ENCODE results near the gene NFASC.
A peak's percentile ranks its signal among the peaks of the same experiment; 100 is the strongest.

Gene NFASC

GRCh38 chr1:205025239-205025638 lies 154.6 kb downstream of the NFASC start:
- Histone ChIP-seq H3K27me3 (replicated peaks in 2 of 5; ENCODE audit: control insufficient read depth in 4 of 5, insufficient read depth in 5 of 5, low read length in 4 of 5) (peaks cover 0 to 6% (median 0%) of the 10 kb centered on the region in 5 experiments), H3K9me3 (ENCODE audit: control extremely low read depth in 1 of 5, control insufficient read depth in 4 of 5, insufficient read depth in 2 of 5, low read depth in 1 of 5, low read length in 4 of 5) (no peaks in the 10 kb centered on the region), H3K4me1 (ENCODE audit: control extremely low read depth in 1 of 4, control insufficient read depth in 4 of 4, insufficient read depth in 4 of 4, low read length in 3 of 4) (no peaks in the 10 kb centered on the region), H3K27ac (ENCODE audit: insufficient read depth in 1 of 2, low read depth in 1 of 2, low read length in 2 of 2, poor library complexity in 1 of 2, severe bottlenecking in 2 of 2) (no peak overlapping the region), H3K36me3 (ENCODE audit: control insufficient read depth in 4 of 4, insufficient read depth in 4 of 4, low read length in 3 of 4) (no peaks in the 10 kb centered on the region), H3K4me3 (ENCODE audit: control insufficient read depth in 1 of 7, extremely low read depth in 1 of 7, insufficient read depth in 4 of 7, low read depth in 2 of 7, low read length in 6 of 7) (no peak overlapping the region)
- 94% methylated on average over 9 of the region's 16 CpGs for WGBS (ENCODE audit: insufficient coverage)
- ChIA-PET POLR2A (no interaction called here), CTCF (interaction anchor here (1.0 to 1.4 kb wide), 3 partner anchors 10 to 19 kb away, joined by 3 to 4 read pairs (median 3); partner anchors contain the start of gene CNTN2)
- DNase-seq: no peak

GRCh38 chr1:205026181-205026580 lies 155.5 kb downstream of the NFASC start:
- WGBS (ENCODE audit: insufficient coverage): 88% methylated on average over 6 of the region's 6 CpGs
- CTCF ChIA-PET: interaction anchor here (1.2 kb wide), 1 partner anchor 16 kb away, joined by 3 read pairs; the partner anchor contains the start of gene CNTN2
- no peaks in the 10 kb centered on the region for H3K36me3 ChIP-seq (ENCODE audit: control insufficient read depth in 4 of 4, insufficient read depth in 4 of 4, low read length in 3 of 4)
- H3K27ac ChIP-seq (ENCODE audit: insufficient read depth in 1 of 2, low read depth in 1 of 2, low read length in 2 of 2, poor library complexity in 1 of 2, severe bottlenecking in 2 of 2): no peak overlapping the region
- POLR2A ChIA-PET: no interaction called here
- no peaks in the 10 kb centered on the region for H3K4me1 ChIP-seq (ENCODE audit: control extremely low read depth in 1 of 4, control insufficient read depth in 4 of 4, insufficient read depth in 4 of 4, low read length in 3 of 4)
- H3K9me3 ChIP-seq (ENCODE audit: control extremely low read depth in 1 of 5, control insufficient read depth in 4 of 5, insufficient read depth in 2 of 5, low read depth in 1 of 5, low read length in 4 of 5): no peaks in the 10 kb centered on the region
- H3K4me3 ChIP-seq (ENCODE audit: control insufficient read depth in 1 of 7, extremely low read depth in 1 of 7, insufficient read depth in 4 of 7, low read depth in 2 of 7, low read length in 6 of 7): no peak overlapping the region
- no peak for DNase-seq
- H3K27me3 ChIP-seq (replicated peaks in 2 of 5; ENCODE audit: control insufficient read depth in 4 of 5, insufficient read depth in 5 of 5, low read length in 4 of 5): peaks cover 0 to 6% (median 0%) of the 10 kb centered on the region in 5 experiments

- Histone ChIP-seq H3K27ac (ENCODE audit: insufficient read depth in 1 of 2, low read depth in 1 of 2, low read length in 2 of 2, poor library complexity in 1 of 2, severe bottlenecking in 2 of 2) (no peak overlapping the region), H3K27me3 (replicated peaks in 2 of 5; ENCODE audit: control insufficient read depth in 4 of 5, insufficient read depth in 5 of 5, low read length in 4 of 5) (peaks cover 0 to 6% (median 0%) of the 10 kb centered on the region in 5 experiments), H3K36me3 (ENCODE audit: control insufficient read depth in 4 of 4, insufficient read depth in 4 of 4, low read length in 3 of 4) (no peaks in the 10 kb centered on the region), H3K4me3 (ENCODE audit: control insufficient read depth in 1 of 7, extremely low read depth in 1 of 7, insufficient read depth in 4 of 7, low read depth in 2 of 7, low read length in 6 of 7) (peak overlapping the region in 1 of 7 experiments; percentile 3), H3K4me1 (ENCODE audit: control extremely low read depth in 1 of 4, control insufficient read depth in 4 of 4, insufficient read depth in 4 of 4, low read length in 3 of 4) (no peaks in the 10 kb centered on the region), H3K9me3 (ENCODE audit: control extremely low read depth in 1 of 5, control insufficient read depth in 4 of 5, insufficient read depth in 2 of 5, low read depth in 1 of 5, low read length in 4 of 5) (no peaks in the 10 kb centered on the region)
- no peak for DNase-seq
- ChIA-PET POLR2A (interaction anchor here (0.6 kb wide), 1 partner anchor 8 kb away, joined by 3 read pairs; no protein-coding TSS in a partner anchor), CTCF (interaction anchor here (1.2 to 3.6 kb wide), 4 partner anchors 10 to 51 kb away, joined by 4 to 11 read pairs (median 5); no protein-coding TSS in a partner anchor)
- WGBS (ENCODE audit: insufficient coverage): 85% methylated on average over 7 of the region's 7 CpGs
Observed at GRCh38 chr1:205028390-205028789, 157.7 kb downstream of the NFASC start.

GRCh38 chr1:205028924-205029323 lies 158.3 kb downstream of the NFASC start:
- Histone ChIP-seq H3K27ac (ENCODE audit: insufficient read depth in 1 of 2, low read depth in 1 of 2, low read length in 2 of 2, poor library complexity in 1 of 2, severe bottlenecking in 2 of 2) (no peak overlapping the region), H3K36me3 (ENCODE audit: control insufficient read depth in 4 of 4, insufficient read depth in 4 of 4, low read length in 3 of 4) (no peaks in the 10 kb centered on the region), H3K27me3 (replicated peaks in 2 of 5; ENCODE audit: control insufficient read depth in 4 of 5, insufficient read depth in 5 of 5, low read length in 4 of 5) (peaks cover 0 to 6% (median 0%) of the 10 kb centered on the region in 5 experiments), H3K4me3 (ENCODE audit: control insufficient read depth in 1 of 7, extremely low read depth in 1 of 7, insufficient read depth in 4 of 7, low read depth in 2 of 7, low read length in 6 of 7) (no peak overlapping the region), H3K4me1 (ENCODE audit: control extremely low read depth in 1 of 4, control insufficient read depth in 4 of 4, insufficient read depth in 4 of 4, low read length in 3 of 4) (no peaks in the 10 kb centered on the region), H3K9me3 (ENCODE audit: control extremely low read depth in 1 of 5, control insufficient read depth in 4 of 5, insufficient read depth in 2 of 5, low read depth in 1 of 5, low read length in 4 of 5) (no peaks in the 10 kb centered on the region)
- DNase-seq: no peak
- CTCF ChIA-PET: interaction anchor here (1.2 to 3.6 kb wide), 5 partner anchors 10 to 52 kb away, joined by 3 to 11 read pairs (median 5); no protein-coding TSS in a partner anchor
- WGBS (ENCODE audit: insufficient coverage): 82% methylated on average over 4 of the region's 4 CpGs
- POLR2A ChIA-PET: interaction anchor here (0.6 kb wide), 1 partner anchor 8 kb away, joined by 3 read pairs; no protein-coding TSS in a partner anchor

- Histone ChIP-seq H3K36me3 (ENCODE audit: control insufficient read depth in 4 of 4, insufficient read depth in 4 of 4, low read length in 3 of 4) (no peaks in the 10 kb centered on the region), H3K9me3 (ENCODE audit: control extremely low read depth in 1 of 5, control insufficient read depth in 4 of 5, insufficient read depth in 2 of 5, low read depth in 1 of 5, low read length in 4 of 5) (no peaks in the 10 kb centered on the region), H3K27ac (ENCODE audit: insufficient read depth in 1 of 2, low read depth in 1 of 2, low read length in 2 of 2, poor library complexity in 1 of 2, severe bottlenecking in 2 of 2) (no peak overlapping the region), H3K4me1 (ENCODE audit: control extremely low read depth in 1 of 4, control insufficient read depth in 4 of 4, insufficient read depth in 4 of 4, low read length in 3 of 4) (no peaks in the 10 kb centered on the region), H3K27me3 (replicated peaks in 2 of 5; ENCODE audit: control insufficient read depth in 4 of 5, insufficient read depth in 5 of 5, low read length in 4 of 5) (peaks cover 0 to 6% (median 0%) of the 10 kb centered on the region in 5 experiments), H3K4me3 (ENCODE audit: control insufficient read depth in 1 of 7, extremely low read depth in 1 of 7, insufficient read depth in 4 of 7, low read depth in 2 of 7, low read length in 6 of 7) (no peak overlapping the region)
- DNase-seq: no peak
- ChIA-PET CTCF (interaction anchor here (1.1 to 3.6 kb wide), 4 partner anchors 9 to 111 kb away, joined by 3 to 11 read pairs (median 3); no protein-coding TSS in a partner anchor), POLR2A (no interaction called here)
- 90% methylated on average over 4 of the region's 6 CpGs for WGBS (ENCODE audit: insufficient coverage)
Observed at GRCh38 chr1:205030241-205030640, 159.6 kb downstream of the NFASC start.

GRCh38 chr1:205030896-205031295 lies 160.2 kb downstream of the NFASC start:
- no peak for DNase-seq
- no peak overlapping the region for H3K4me3 ChIP-seq (ENCODE audit: control insufficient read depth in 1 of 7, extremely low read depth in 1 of 7, insufficient read depth in 4 of 7, low read depth in 2 of 7, low read length in 6 of 7)
- CTCF ChIA-PET: interaction anchor here (0.6 to 3.6 kb wide), 4 partner anchors 12 to 106 kb away, joined by 3 to 11 read pairs (median 3); no protein-coding TSS in a partner anchor
- no peaks in the 10 kb centered on the region for H3K4me1 ChIP-seq (ENCODE audit: control extremely low read depth in 1 of 4, control insufficient read depth in 4 of 4, insufficient read depth in 4 of 4, low read length in 3 of 4)
- 81% methylated on average over 7 of the region's 11 CpGs for WGBS (ENCODE audit: insufficient coverage)
- H3K27me3 ChIP-seq (replicated peaks in 2 of 5; ENCODE audit: control insufficient read depth in 4 of 5, insufficient read depth in 5 of 5, low read length in 4 of 5): peaks cover 0 to 9% (median 0%) of the 10 kb centered on the region in 5 experiments
- no peaks in the 10 kb centered on the region for H3K36me3 ChIP-seq (ENCODE audit: control insufficient read depth in 4 of 4, insufficient read depth in 4 of 4, low read length in 3 of 4)
- no peaks in the 10 kb centered on the region for H3K9me3 ChIP-seq (ENCODE audit: control extremely low read depth in 1 of 5, control insufficient read depth in 4 of 5, insufficient read depth in 2 of 5, low read depth in 1 of 5, low read length in 4 of 5)
- POLR2A ChIA-PET: no interaction called here
- H3K27ac ChIP-seq (ENCODE audit: insufficient read depth in 1 of 2, low read depth in 1 of 2, low read length in 2 of 2, poor library complexity in 1 of 2, severe bottlenecking in 2 of 2): no peak overlapping the region

GRCh38 chr1:205032508-205032907 lies 161.8 kb downstream of the NFASC start:
- H3K4me3 ChIP-seq (ENCODE audit: control insufficient read depth in 1 of 7, extremely low read depth in 1 of 7, insufficient read depth in 4 of 7, low read depth in 2 of 7, low read length in 6 of 7): no peak overlapping the region
- no peak for DNase-seq
- H3K36me3 ChIP-seq (ENCODE audit: control insufficient read depth in 4 of 4, insufficient read depth in 4 of 4, low read length in 3 of 4): no peaks in the 10 kb centered on the region
- ChIA-PET CTCF (no interaction called here), POLR2A (no interaction called here)
- H3K9me3 ChIP-seq (ENCODE audit: control extremely low read depth in 1 of 5, control insufficient read depth in 4 of 5, insufficient read depth in 2 of 5, low read depth in 1 of 5, low read length in 4 of 5): no peaks in the 10 kb centered on the region
- 97% methylated on average over 7 of the region's 7 CpGs for WGBS (ENCODE audit: insufficient coverage)
- H3K27me3 ChIP-seq (replicated peaks in 2 of 5; ENCODE audit: control insufficient read depth in 4 of 5, insufficient read depth in 5 of 5, low read length in 4 of 5): peaks cover 0 to 11% (median 0%) of the 10 kb centered on the region in 5 experiments
- H3K4me1 ChIP-seq (ENCODE audit: control extremely low read depth in 1 of 4, control insufficient read depth in 4 of 4, insufficient read depth in 4 of 4, low read length in 3 of 4): no peaks in the 10 kb centered on the region
- H3K27ac ChIP-seq (ENCODE audit: insufficient read depth in 1 of 2, low read depth in 1 of 2, low read length in 2 of 2, poor library complexity in 1 of 2, severe bottlenecking in 2 of 2): no peak overlapping the region
